Measurements from ENCODE around the gene IGFBP2.
"Not testable (repeated sequence)": the region's sequence is repeated elsewhere in the genome, so short reads cannot be mapped to it uniquely, and the experiment has no call there.

Gene IGFBP2

GRCh38 chr2:216597825-216598224, 35.4 kb upstream of the IGFBP2 start:
- H3K36me3 ChIP-seq (ENCODE audit: control insufficient read depth, insufficient read depth, low read length); H3K4me3 ChIP-seq (ENCODE audit: low read depth, low read length); H3K4me1 ChIP-seq (ENCODE audit: control insufficient read depth, insufficient read depth, low read length); H3K27me3 ChIP-seq (ENCODE audit: control insufficient read depth, insufficient read depth, low read length); H3K9me3 ChIP-seq (ENCODE audit: control insufficient read depth, insufficient read depth, low read length); H3K9ac ChIP-seq (ENCODE audit: low read depth, low read length): not testable (repeated sequence)

- Histone ChIP-seq H3K9me3 (ENCODE audit: control insufficient read depth, insufficient read depth, low read length) (no peaks in the 10 kb centered on the region), H3K9ac (ENCODE audit: low read depth, low read length) (no peak overlapping the region), H3K4me3 (ENCODE audit: low read depth, low read length) (no peak overlapping the region), H3K36me3 (ENCODE audit: control insufficient read depth, insufficient read depth, low read length) (no peaks in the 10 kb centered on the region), H3K4me1 (ENCODE audit: control insufficient read depth, insufficient read depth, low read length) (peaks cover 3% of the 10 kb centered on the region), H3K27me3 (ENCODE audit: control insufficient read depth, insufficient read depth, low read length) (peaks cover 5% of the 10 kb centered on the region)
Observed at GRCh38 chr2:216601632-216602409, 31.4 kb upstream of the IGFBP2 start.

GRCh38 chr2:216603010-216603883, 30.0 kb upstream of the IGFBP2 start:
- Histone ChIP-seq H3K9me3 (ENCODE audit: control insufficient read depth, insufficient read depth, low read length) (no peaks in the 10 kb centered on the region), H3K4me1 (ENCODE audit: control insufficient read depth, insufficient read depth, low read length) (peaks cover 3% of the 10 kb centered on the region), H3K36me3 (ENCODE audit: control insufficient read depth, insufficient read depth, low read length) (no peaks in the 10 kb centered on the region), H3K27me3 (ENCODE audit: control insufficient read depth, insufficient read depth, low read length) (peaks cover 19% of the 10 kb centered on the region), H3K9ac (ENCODE audit: low read depth, low read length) (no peak overlapping the region), H3K4me3 (ENCODE audit: low read depth, low read length) (no peak overlapping the region)

GRCh38 chr2:216603884-216604245, 29.4 kb upstream of the IGFBP2 start:
- no peaks in the 10 kb centered on the region for H3K9me3 ChIP-seq (ENCODE audit: control insufficient read depth, insufficient read depth, low read length)
- H3K27me3 ChIP-seq (ENCODE audit: control insufficient read depth, insufficient read depth, low read length), result peaks cover 22% of the 10 kb centered on the region
- no peaks in the 10 kb centered on the region for H3K36me3 ChIP-seq (ENCODE audit: control insufficient read depth, insufficient read depth, low read length)
- H3K4me3 ChIP-seq (ENCODE audit: low read depth, low read length), result no peak overlapping the region
- H3K9ac ChIP-seq (ENCODE audit: low read depth, low read length), result no peak overlapping the region
- H3K4me1 ChIP-seq (ENCODE audit: control insufficient read depth, insufficient read depth, low read length), result peaks cover 3% of the 10 kb centered on the region

- Histone ChIP-seq H3K4me3 (ENCODE audit: low read depth, low read length) (no peak overlapping the region), H3K9ac (ENCODE audit: low read depth, low read length) (no peak overlapping the region), H3K4me1 (ENCODE audit: control insufficient read depth, insufficient read depth, low read length) (peaks cover 3% of the 10 kb centered on the region), H3K27me3 (ENCODE audit: control insufficient read depth, insufficient read depth, low read length) (peaks cover 22% of the 10 kb centered on the region), H3K36me3 (ENCODE audit: control insufficient read depth, insufficient read depth, low read length) (no peaks in the 10 kb centered on the region), H3K9me3 (ENCODE audit: control insufficient read depth, insufficient read depth, low read length) (no peaks in the 10 kb centered on the region)
Observed at GRCh38 chr2:216604458-216604857, 28.8 kb upstream of the IGFBP2 start.

GRCh38 chr2:216606551-216607276, 26.5 kb upstream of the IGFBP2 start:
- Histone ChIP-seq H3K36me3 (ENCODE audit: control insufficient read depth, insufficient read depth, low read length) (no peaks in the 10 kb centered on the region), H3K9ac (ENCODE audit: low read depth, low read length) (no peak overlapping the region), H3K4me3 (ENCODE audit: low read depth, low read length) (peak overlapping the region; percentile 43), H3K4me1 (ENCODE audit: control insufficient read depth, insufficient read depth, low read length) (peaks cover 3% of the 10 kb centered on the region), H3K27me3 (ENCODE audit: control insufficient read depth, insufficient read depth, low read length) (peaks cover 22% of the 10 kb centered on the region), H3K9me3 (ENCODE audit: control insufficient read depth, insufficient read depth, low read length) (no peaks in the 10 kb centered on the region)

GRCh38 chr2:216607277-216607560, 26.0 kb upstream of the IGFBP2 start:
- Histone ChIP-seq H3K27me3 (ENCODE audit: control insufficient read depth, insufficient read depth, low read length) (peaks cover 22% of the 10 kb centered on the region), H3K4me1 (ENCODE audit: control insufficient read depth, insufficient read depth, low read length) (peaks cover 3% of the 10 kb centered on the region), H3K36me3 (ENCODE audit: control insufficient read depth, insufficient read depth, low read length) (no peaks in the 10 kb centered on the region), H3K9me3 (ENCODE audit: control insufficient read depth, insufficient read depth, low read length) (no peaks in the 10 kb centered on the region), H3K4me3 (ENCODE audit: low read depth, low read length) (peak overlapping the region; percentile 43), H3K9ac (ENCODE audit: low read depth, low read length) (no peak overlapping the region)

- Histone ChIP-seq H3K4me1 (ENCODE audit: control insufficient read depth, insufficient read depth, low read length) (peaks cover 3% of the 10 kb centered on the region), H3K27me3 (ENCODE audit: control insufficient read depth, insufficient read depth, low read length) (peaks cover 22% of the 10 kb centered on the region), H3K36me3 (ENCODE audit: control insufficient read depth, insufficient read depth, low read length) (no peaks in the 10 kb centered on the region), H3K9ac (ENCODE audit: low read depth, low read length) (no peak overlapping the region), H3K4me3 (ENCODE audit: low read depth, low read length) (no peak overlapping the region), H3K9me3 (ENCODE audit: control insufficient read depth, insufficient read depth, low read length) (no peaks in the 10 kb centered on the region)
Observed at GRCh38 chr2:216608525-216608924, 24.7 kb upstream of the IGFBP2 start.

- no peak overlapping the region for H3K4me3 ChIP-seq (ENCODE audit: low read depth, low read length)
- peaks cover 8% of the 10 kb centered on the region for H3K4me1 ChIP-seq (ENCODE audit: control insufficient read depth, insufficient read depth, low read length)
- H3K9ac ChIP-seq (ENCODE audit: low read depth, low read length), result no peak overlapping the region
- H3K27me3 ChIP-seq (ENCODE audit: control insufficient read depth, insufficient read depth, low read length), result no peaks in the 10 kb centered on the region
- H3K36me3 ChIP-seq (ENCODE audit: control insufficient read depth, insufficient read depth, low read length), result no peaks in the 10 kb centered on the region
- no peaks in the 10 kb centered on the region for H3K9me3 ChIP-seq (ENCODE audit: control insufficient read depth, insufficient read depth, low read length)
Observed at GRCh38 chr2:216615298-216616082, 17.7 kb upstream of the IGFBP2 start.

- Histone ChIP-seq H3K4me3 (ENCODE audit: low read depth, low read length) (no peak overlapping the region), H3K36me3 (ENCODE audit: control insufficient read depth, insufficient read depth, low read length) (no peaks in the 10 kb centered on the region), H3K9me3 (ENCODE audit: control insufficient read depth, insufficient read depth, low read length) (no peaks in the 10 kb centered on the region), H3K4me1 (ENCODE audit: control insufficient read depth, insufficient read depth, low read length) (peaks cover 8% of the 10 kb centered on the region), H3K9ac (ENCODE audit: low read depth, low read length) (no peak overlapping the region), H3K27me3 (ENCODE audit: control insufficient read depth, insufficient read depth, low read length) (no peaks in the 10 kb centered on the region)
Observed at GRCh38 chr2:216616083-216616678, 17.0 kb upstream of the IGFBP2 start.

Data from iPS-15b (cell line).